Esophagus muscularis mucosa (tissue), 4 donors: ENCODE data around the gene TSPAN5. TPM values are rescaled to one million over a fixed set of nuclear protein-coding genes. Genes with fewer than 3 reads are reported as not detected.

Experiments
- DNase-seq: peaks from one replicate; pipeline ENCODE4 v3.0.0-alpha.2; 2017; ENCODE audit errors: extremely low spot score
- H3K27ac ChIP-seq, 4 donors: fragments of 200-600 bp; sonication (generic); replicated peaks in 1 of 4; 1 replicate in 3 of 4; 2 replicates in 1 of 4; pipeline ENCODE4 v1.5.1; 2016 to 2019; ENCODE audit warnings: mild to moderate bottlenecking in 1 of 4
- H3K27me3 ChIP-seq, 4 donors: fragments of 200-600 bp; sonication (generic); one replicate each; pipeline versions ENCODE4 v1.5.1 to v1.6.0; 2016 to 2019
- H3K36me3 ChIP-seq, 4 donors: fragments of 200-600 bp; sonication (generic); one replicate each; pipeline ENCODE4 v1.5.1; 2016 to 2019
- H3K4me1 ChIP-seq, 4 donors: fragments of 200-600 bp; sonication (generic); one replicate each; pipeline ENCODE4 v1.5.1; 2016 to 2019
- H3K4me3 ChIP-seq, 4 donors: fragments of 200-600 bp; sonication (generic); 1 replicate in 2 of 4; 2 replicates in 2 of 4; pipeline ENCODE4 v1.5.1; 2016 to 2019; ENCODE audit warnings: mild to moderate bottlenecking in 4 of 4, moderate library complexity in 1 of 4
- H3K9me3 ChIP-seq, 4 donors: fragments of 200-600 bp; sonication (generic); 1 replicate in 3 of 4; 2 replicates in 1 of 4; pipeline ENCODE4 v1.5.1; 2016 to 2019
- CTCF ChIP-seq, 3 experiments: fragments of 200-600 bp in 2 of 3; fragments of 450-650 bp in 1 of 3; sonication (generic) in 2 of 3; IDR thresholded peaks; one replicate each; pipeline ENCODE4 v1.5.1; 2017 to 2019; ENCODE audit warnings: antibody characterized with exemption in 3 of 3, mild to moderate bottlenecking in 2 of 3, moderate library complexity in 1 of 3
- EP300 ChIP-seq: sonication (generic); formaldehyde crosslinking; IDR thresholded peaks from one replicate; pipeline ENCODE4 v1.6.1; 2017; ENCODE audit warnings: antibody characterized with exemption
- POLR2A ChIP-seq: fragments of 450-650 bp; IDR thresholded peaks from one replicate; pipeline ENCODE4 v1.6.1; 2017; ENCODE audit warnings: antibody characterized with exemption, moderate library complexity, mild to moderate bottlenecking, low read depth
- POLR2AphosphoS5 ChIP-seq, 2 donors: sonication (generic); formaldehyde crosslinking; IDR thresholded peaks; one replicate each; pipeline ENCODE4 v1.6.1; 2017; ENCODE audit warnings: antibody characterized with exemption in 2 of 2
- WGBS: methylation state at CpG from one replicate; pipeline ENCODE4 v1.1.5; 2018; 5-methylcytosine and 5-hydroxymethylcytosine counted together
- intact Hi-C: fragments of 100-400 bp; cut with DNase I; formaldehyde crosslinking; loops from one replicate; pipeline ENCODE4 v1.15.1; 2023
- total RNA-seq, 4 donors: library from RNA; depleted of rRNA; stranded (reverse); fragments of >200 nt; gene quantifications; one replicate each; pipeline versions ENCODE4 v1.1.0 to v1.2.1, GENCODE V29; 2016

The TSPAN5 gene
- total RNA-seq, 4 donors from 2014 or later: 9.1 to 16.8 (median 13.3) TPM

GRCh38 chr4:98670186-98670585 is 11.8 kb upstream of the TSPAN5 start:
- DNase-seq: peak; percentile 75
- Histone ChIP-seq H3K4me3 (no peak overlapping the region), H3K27ac (no peak overlapping the region), H3K27me3 (no peaks in the 10 kb centered on the region), H3K4me1 (no peaks in the 10 kb centered on the region), H3K9me3 (no peaks in the 10 kb centered on the region), H3K36me3 (no peaks in the 10 kb centered on the region)
- 95% methylated on average over 5 of the region's 5 CpGs for WGBS
- intact Hi-C loops: no loop called here
- TF ChIP-seq EP300: no peak

- no peaks in the 10 kb centered on the region for H3K9me3 ChIP-seq
- H3K27me3 ChIP-seq: no peaks in the 10 kb centered on the region
- H3K4me1 ChIP-seq: no peaks in the 10 kb centered on the region
- no peak for DNase-seq
- H3K4me3 ChIP-seq: no peak overlapping the region
- 85% methylated on average over 4 of the region's 4 CpGs for WGBS
- no peak overlapping the region for H3K27ac ChIP-seq
- intact Hi-C loops: loop anchor here (10.0 kb wide), 1 partner anchor 255 kb away; the partner anchor contains the start of gene EIF4E
- H3K36me3 ChIP-seq: no peaks in the 10 kb centered on the region
- no peak for TF ChIP-seq EP300
- no peak for TF ChIP-seq CTCF (IDR thresholded peaks at IDR 0.05)
- TF ChIP-seq POLR2AphosphoS5 (IDR thresholded peaks at IDR 0.05): no peak
- TF ChIP-seq POLR2A: no peak
These were observed 11.2 kb upstream of the TSPAN5 start for GRCh38 chr4:98669577-98669976.

- no peak for TF ChIP-seq POLR2AphosphoS5 (IDR thresholded peaks at IDR 0.05)
- no peak for TF ChIP-seq EP300
- TF ChIP-seq CTCF (IDR thresholded peaks at IDR 0.05): no peak
- no peak for TF ChIP-seq POLR2A
- Histone ChIP-seq H3K36me3 (no peaks in the 10 kb centered on the region), H3K27me3 (no peaks in the 10 kb centered on the region), H3K4me3 (no peak overlapping the region), H3K9me3 (no peaks in the 10 kb centered on the region), H3K27ac (no peak overlapping the region), H3K4me1 (peaks cover 0 to 13% (median 4%) of the 10 kb centered on the region in 4 donors)
- intact Hi-C loops: loop anchor here (10.0 kb wide), 1 partner anchor 260 kb away; the partner anchor contains the start of gene EIF4E
- DNase-seq: no peak
- 100% methylated on average over 2 of the region's 4 CpGs for WGBS
These were observed 6.5 kb upstream of the TSPAN5 start for GRCh38 chr4:98664959-98665358.

GRCh38 chr4:98663226-98664006 is 5.0 kb upstream of the TSPAN5 start:
- Histone ChIP-seq H3K9me3 (no peaks in the 10 kb centered on the region), H3K27me3 (no peaks in the 10 kb centered on the region), H3K27ac (no peak overlapping the region), H3K36me3 (no peaks in the 10 kb centered on the region), H3K4me1 (peaks cover 0 to 24% (median 16%) of the 10 kb centered on the region in 4 donors), H3K4me3 (no peak overlapping the region)
- DNase-seq: no peak
- intact Hi-C loops: loop anchor here (10.0 kb wide), 1 partner anchor 261 kb away; the partner anchor contains the start of gene EIF4E
- 69% methylated on average over 10 of the region's 10 CpGs for WGBS
- TF ChIP-seq CTCF (IDR thresholded peaks at IDR 0.05) (no peak), POLR2A (no peak), EP300 (no peak), POLR2AphosphoS5 (IDR thresholded peaks at IDR 0.05) (no peak)

GRCh38 chr4:98662626-98663225 is 4.3 kb upstream of the TSPAN5 start:
- DNase-seq: no peak
- Histone ChIP-seq H3K4me3 (no peak overlapping the region), H3K36me3 (no peaks in the 10 kb centered on the region), H3K27ac (no peak overlapping the region), H3K4me1 (peaks cover 1 to 29% (median 17%) of the 10 kb centered on the region in 4 donors), H3K9me3 (no peaks in the 10 kb centered on the region), H3K27me3 (no peaks in the 10 kb centered on the region)
- intact Hi-C loops: loop anchor here (10.0 kb wide), 1 partner anchor 262 kb away; the partner anchor contains the start of gene EIF4E
- WGBS: 76% methylated on average over 7 of the region's 7 CpGs
- no peak for TF ChIP-seq EP300
- TF ChIP-seq POLR2A: no peak
- no peak for TF ChIP-seq POLR2AphosphoS5 (IDR thresholded peaks at IDR 0.05)
- no peak for TF ChIP-seq CTCF (IDR thresholded peaks at IDR 0.05)
